Esophagus (tissue), 2 donors: ENCODE results near the gene TACC2. TPM values are rescaled to one million over a fixed set of nuclear protein-coding genes. Genes with fewer than 3 reads are reported as not detected.
A peak's percentile ranks its signal among the peaks of the same experiment; 100 is the strongest.

ENCODE experiments used
- H3K27ac ChIP-seq, 2 donors: one replicate each; pipeline ENCODE4 v1.5.1; 2013; ENCODE audit warnings: low read depth in 2 of 2, mild to moderate bottlenecking in 2 of 2, inconsistent platforms in 1 of 2, low read length in 1 of 2, moderate library complexity in 1 of 2
- H3K27me3 ChIP-seq, 2 donors: one replicate each; pipeline ENCODE4 v1.6.1; 2013; ENCODE audit warnings: low read length in 2 of 2, control low read depth in 1 of 2, mild to moderate bottlenecking in 1 of 2; ENCODE audit not compliant: insufficient read depth in 2 of 2, control insufficient read depth in 1 of 2
- H3K36me3 ChIP-seq, 2 donors: one replicate each; pipeline ENCODE4 v1.6.1; 2013; ENCODE audit warnings: low read length in 1 of 2; ENCODE audit not compliant: control insufficient read depth in 2 of 2, insufficient read depth in 2 of 2
- H3K4me1 ChIP-seq, 2 donors: one replicate each; pipeline ENCODE4 v1.6.1; 2013; ENCODE audit warnings: low read length in 1 of 2; ENCODE audit not compliant: control insufficient read depth in 2 of 2, insufficient read depth in 2 of 2
- H3K4me3 ChIP-seq, 2 donors: one replicate each; pipeline ENCODE4 v1.5.1; 2013; ENCODE audit warnings: low read length in 2 of 2, mild to moderate bottlenecking in 2 of 2, low read depth in 1 of 2, moderate library complexity in 1 of 2
- H3K9me3 ChIP-seq, 2 donors: one replicate each; pipeline ENCODE4 v1.6.1; 2013; ENCODE audit warnings: mild to moderate bottlenecking in 2 of 2, low read depth in 1 of 2, low read length in 1 of 2, moderate library complexity in 1 of 2; ENCODE audit not compliant: control insufficient read depth in 2 of 2, insufficient read depth in 1 of 2
- WGBS, 2 donors: extraction: QIAGEN DNeasy Blood & Tissue Kit; methylation state at CpG; one replicate each; pipeline ENCODE4 v1.1.7; 2013; 5-methylcytosine and 5-hydroxymethylcytosine counted together
- polyA plus RNA-seq, 2 donors: library from polyadenylated mRNA; stranded (reverse); fragments of 200-250 nt; gene quantifications; one replicate each; pipeline ENCODE4 v1.2.3, GENCODE V29; 2013
- donor health status: healthy with polysubstance abuse.
- donor health status: Bipolar disorder and iron deficiency.

The TACC2 gene
- polyA plus RNA-seq, 2 donors: 47.8 to 51.8 TPM

DNA sequence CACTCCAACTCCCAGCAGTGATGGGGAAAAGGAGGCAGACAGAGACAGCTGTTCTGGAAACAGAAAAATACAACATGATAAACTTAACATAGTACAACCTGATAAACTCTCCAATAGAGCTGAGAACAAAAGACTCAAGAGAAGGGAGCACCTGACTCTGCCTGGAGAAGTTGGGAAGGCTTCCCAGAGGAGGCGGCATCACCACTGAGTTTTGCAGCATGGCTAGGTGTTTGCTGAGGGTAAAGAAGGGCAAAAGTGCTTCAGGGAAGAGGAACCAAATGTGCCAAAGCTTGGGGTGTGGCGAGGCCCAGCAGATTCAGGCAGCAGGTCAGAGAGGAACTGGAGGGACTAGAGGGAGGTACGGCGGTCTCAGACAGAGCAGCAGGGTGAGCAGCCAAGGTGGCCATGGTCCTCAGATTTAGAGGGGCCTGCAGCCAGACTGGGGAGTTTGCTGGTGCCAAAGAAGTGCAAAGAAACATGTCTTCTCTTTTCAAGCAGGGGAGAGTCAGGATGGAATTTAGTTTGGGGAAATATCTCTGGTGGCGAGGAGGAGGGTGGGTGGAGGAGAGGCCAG lies 162.2 kb downstream of the TACC2 start:
- Histone ChIP-seq H3K27me3 (no peaks in the 10 kb centered on the region), H3K27ac (no peak overlapping the region), H3K9me3 (no peaks in the 10 kb centered on the region), H3K36me3 (peaks cover 0 to 6% of the 10 kb centered on the region in 2 donors), H3K4me3 (no peak overlapping the region), H3K4me1 (peaks cover 8 to 17% of the 10 kb centered on the region in 2 donors)
- 93% methylated on average over 5 of the region's 5 CpGs for WGBS, 2 donors

DNA sequence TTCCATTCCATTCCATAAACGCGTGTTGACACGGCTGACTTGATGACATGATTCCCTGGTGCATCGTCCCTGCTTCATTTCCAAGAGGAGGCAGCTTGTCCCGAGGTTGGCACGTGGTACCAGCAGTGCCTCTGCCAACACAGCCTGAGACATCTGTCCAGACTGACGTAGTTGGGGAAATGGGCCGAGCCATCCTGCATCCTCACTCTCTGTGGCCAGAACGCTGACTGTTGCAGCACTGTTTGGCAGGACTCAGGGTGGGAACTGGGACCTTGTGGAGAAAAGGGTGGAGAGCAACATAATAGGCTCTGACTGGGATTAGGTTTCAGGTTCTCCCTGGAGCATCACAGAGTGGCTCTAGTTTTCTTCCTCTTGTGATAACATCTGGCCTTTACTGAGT lies 163.6 kb downstream of the TACC2 start:
- Histone ChIP-seq H3K9me3 (no peaks in the 10 kb centered on the region), H3K27ac (peak overlapping the region in 1 of 2 donors; percentile 48), H3K36me3 (peaks cover 0 to 6% of the 10 kb centered on the region in 2 donors), H3K4me1 (peaks cover 8 to 17% of the 10 kb centered on the region in 2 donors), H3K27me3 (no peaks in the 10 kb centered on the region), H3K4me3 (no peak overlapping the region)
- 57 to 64% methylated on average over 9 of the region's 9 CpGs for WGBS, 2 donors

DNA sequence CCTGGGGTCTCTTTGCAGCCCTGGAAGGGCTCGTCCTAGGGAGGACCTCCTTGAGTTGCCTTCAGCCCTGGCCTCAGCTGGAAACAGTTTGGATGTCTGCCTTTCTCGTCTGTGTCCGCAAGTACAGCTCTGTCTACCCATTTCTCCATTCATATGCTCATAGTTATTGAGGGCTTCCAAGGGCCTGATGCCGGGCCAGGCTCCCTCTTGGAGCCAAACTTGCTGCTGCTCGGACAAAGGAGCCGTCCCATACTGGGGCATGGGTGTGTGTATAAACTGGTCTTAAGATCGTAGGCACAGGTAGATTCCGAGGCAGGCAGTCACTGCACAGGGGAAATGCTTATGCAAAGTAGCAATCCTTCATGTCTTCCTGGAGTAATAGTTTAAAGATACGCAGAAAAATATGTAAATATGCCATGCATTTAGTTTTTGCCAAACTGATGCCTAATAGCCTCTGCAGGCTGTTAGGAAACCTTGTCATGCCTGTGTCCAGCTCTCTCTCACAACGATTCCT lies 165.1 kb downstream of the TACC2 start:
- Histone ChIP-seq H3K36me3 (peaks cover 2 to 6% of the 10 kb centered on the region in 2 donors), H3K4me1 (peaks cover 6 to 17% of the 10 kb centered on the region in 2 donors), H3K27me3 (no peaks in the 10 kb centered on the region), H3K27ac (peak overlapping the region; percentile 31 to 50), H3K9me3 (no peaks in the 10 kb centered on the region), H3K4me3 (no peak overlapping the region)
- WGBS, 2 donors: 43 to 53% methylated on average over 10 of the region's 10 CpGs

DNA sequence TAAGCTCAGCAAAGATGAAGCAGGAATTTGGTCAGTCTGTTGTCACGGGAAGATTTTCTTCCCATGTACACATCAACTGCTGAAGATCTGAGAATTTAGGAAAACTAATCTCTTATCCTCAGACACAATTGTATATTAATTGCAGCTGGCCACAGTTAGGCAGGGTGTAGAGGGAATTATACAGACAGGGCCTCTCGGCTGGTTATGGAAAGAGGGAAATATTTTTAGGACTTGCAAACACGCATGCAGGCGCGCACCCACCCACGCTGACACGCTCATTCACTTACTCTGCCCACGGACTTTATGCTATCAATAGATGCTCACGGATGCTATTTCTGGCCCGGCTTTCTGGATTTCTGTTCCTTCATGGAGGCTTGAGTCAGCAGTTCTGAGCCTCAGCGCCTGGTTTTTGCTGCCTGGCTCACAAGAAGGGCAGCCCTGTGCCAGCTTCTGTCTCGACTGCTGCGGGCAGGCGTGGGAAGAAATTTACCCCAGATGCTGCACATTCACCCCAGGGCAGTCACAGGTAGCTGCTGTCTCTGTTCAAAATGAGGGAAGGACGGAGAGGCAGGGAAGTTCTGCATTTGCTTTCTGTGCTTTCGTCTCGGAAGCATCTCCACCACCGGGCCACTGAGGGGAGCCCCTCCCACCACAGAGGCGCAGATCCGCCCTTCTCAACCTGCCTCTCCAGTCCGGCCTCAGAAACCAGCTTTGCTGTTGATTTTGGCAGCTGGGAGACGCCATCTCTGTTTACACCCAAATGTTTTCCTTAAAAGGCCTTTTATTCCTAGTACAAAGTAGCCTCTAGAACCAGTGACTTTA lies 165.8 kb downstream of the TACC2 start:
- Histone ChIP-seq H3K27me3 (no peaks in the 10 kb centered on the region), H3K4me1 (peaks cover 6 to 15% of the 10 kb centered on the region in 2 donors), H3K36me3 (peaks cover 2 to 6% of the 10 kb centered on the region in 2 donors), H3K4me3 (no peak overlapping the region), H3K27ac (peak overlapping the region; percentile 31 to 77), H3K9me3 (no peaks in the 10 kb centered on the region)
- WGBS, 2 donors: 25 to 33% methylated on average over 22 of the region's 22 CpGs

DNA sequence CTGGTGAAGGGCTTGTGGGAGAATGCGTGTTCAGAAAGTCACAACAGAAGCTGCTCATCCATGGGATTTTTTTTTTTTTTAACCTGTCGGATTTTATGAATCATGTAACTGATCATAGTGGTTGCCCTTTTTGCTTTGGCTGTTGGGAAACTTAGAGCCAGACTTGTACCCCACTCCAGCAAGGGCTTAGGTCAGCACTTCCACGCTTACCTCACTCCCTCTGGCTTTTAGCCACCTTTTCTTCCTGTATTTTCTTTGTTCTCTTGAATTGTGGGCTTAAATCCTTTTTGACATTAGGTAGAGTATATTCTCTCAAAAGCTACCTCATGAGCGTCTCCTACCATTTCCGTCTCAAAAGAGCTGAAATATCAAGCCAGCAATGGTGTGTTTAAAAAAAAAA lies 168.5 kb downstream of the TACC2 start:
- Histone ChIP-seq H3K4me3 (no peak overlapping the region), H3K4me1 (peaks cover 2 to 6% of the 10 kb centered on the region in 2 donors), H3K27ac (no peak overlapping the region), H3K9me3 (no peaks in the 10 kb centered on the region), H3K36me3 (peaks cover 2 to 7% of the 10 kb centered on the region in 2 donors), H3K27me3 (no peaks in the 10 kb centered on the region)
- WGBS, 2 donors: 85 to 88% methylated on average over 5 of the region's 5 CpGs

DNA sequence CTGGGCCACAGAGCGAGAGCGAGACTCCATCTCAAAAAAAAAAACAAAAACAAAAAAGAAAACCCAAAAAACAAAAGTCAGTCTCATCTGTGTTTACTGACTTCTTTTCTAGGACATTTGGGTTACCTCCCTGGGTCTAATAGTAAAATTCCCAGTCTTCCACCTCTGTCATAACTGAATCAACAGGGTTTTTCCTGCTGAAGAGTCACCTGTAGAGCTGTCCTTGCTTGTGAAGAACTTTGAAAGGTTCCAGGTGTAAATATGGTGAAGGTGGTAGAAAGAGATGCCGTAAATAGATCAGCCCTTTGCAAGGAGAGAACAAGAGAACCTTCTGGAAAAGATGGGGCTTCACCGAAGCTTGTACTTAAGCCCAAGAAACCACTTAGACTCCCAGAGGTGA lies 169.4 kb downstream of the TACC2 start:
- H3K9me3 ChIP-seq: no peaks in the 10 kb centered on the region
- 97 to 100% methylated on average over 4 of the region's 4 CpGs for WGBS, 2 donors
- H3K4me3 ChIP-seq: no peak overlapping the region
- no peak overlapping the region for H3K27ac ChIP-seq
- peaks cover 2 to 5% of the 10 kb centered on the region in 2 donors for H3K36me3 ChIP-seq
- peaks cover 6 to 12% of the 10 kb centered on the region in 2 donors for H3K4me1 ChIP-seq
- H3K27me3 ChIP-seq: no peaks in the 10 kb centered on the region

DNA sequence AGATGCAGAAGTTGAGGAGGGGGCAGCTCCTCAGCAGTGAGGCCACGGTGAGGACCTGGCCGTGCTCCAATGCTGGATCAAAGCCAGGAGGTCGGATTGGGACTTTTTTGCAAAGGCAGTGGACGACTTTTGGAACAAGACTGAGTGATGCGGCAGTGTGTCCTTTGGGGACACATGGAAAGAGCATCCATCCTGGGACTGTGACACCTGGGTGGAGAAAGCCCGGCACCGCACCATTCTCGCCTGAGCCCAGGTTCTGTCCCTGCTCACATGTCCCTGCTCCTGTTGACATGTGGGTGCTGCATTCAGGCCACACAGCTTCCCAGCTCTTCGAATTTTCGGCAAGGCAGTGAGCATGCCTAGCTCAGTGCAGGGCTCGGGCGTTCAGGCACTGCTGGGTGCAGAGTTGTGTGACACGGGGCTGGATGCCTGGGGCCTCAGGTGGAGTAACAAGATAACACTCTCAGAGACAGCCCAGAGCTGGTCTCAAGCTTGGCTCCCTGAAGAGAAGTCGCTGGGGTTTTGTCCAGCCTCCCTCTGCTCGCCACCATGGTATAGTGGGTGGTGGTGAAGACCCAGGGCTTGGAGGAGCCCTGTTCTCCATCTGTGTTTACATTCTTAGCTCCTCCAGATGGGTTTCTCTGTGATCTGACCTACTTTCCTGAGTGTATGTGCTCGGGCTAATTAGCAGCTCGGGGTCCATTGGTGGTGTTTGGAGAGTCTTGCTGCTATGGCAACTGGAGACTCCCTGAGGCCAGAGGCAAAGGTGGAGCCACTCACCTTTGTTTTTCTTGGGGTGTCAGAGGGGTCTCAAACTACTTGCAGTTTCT lies 170.4 kb downstream of the TACC2 start:
- H3K9me3 ChIP-seq: no peaks in the 10 kb centered on the region
- peaks cover 11 to 12% of the 10 kb centered on the region in 2 donors for H3K4me1 ChIP-seq
- H3K4me3 ChIP-seq: no peak overlapping the region
- 66 to 68% methylated on average over 17 of the region's 17 CpGs for WGBS, 2 donors
- peaks cover 2 to 3% of the 10 kb centered on the region in 2 donors for H3K36me3 ChIP-seq
- no peaks in the 10 kb centered on the region for H3K27me3 ChIP-seq
- H3K27ac ChIP-seq: no peak overlapping the region

DNA sequence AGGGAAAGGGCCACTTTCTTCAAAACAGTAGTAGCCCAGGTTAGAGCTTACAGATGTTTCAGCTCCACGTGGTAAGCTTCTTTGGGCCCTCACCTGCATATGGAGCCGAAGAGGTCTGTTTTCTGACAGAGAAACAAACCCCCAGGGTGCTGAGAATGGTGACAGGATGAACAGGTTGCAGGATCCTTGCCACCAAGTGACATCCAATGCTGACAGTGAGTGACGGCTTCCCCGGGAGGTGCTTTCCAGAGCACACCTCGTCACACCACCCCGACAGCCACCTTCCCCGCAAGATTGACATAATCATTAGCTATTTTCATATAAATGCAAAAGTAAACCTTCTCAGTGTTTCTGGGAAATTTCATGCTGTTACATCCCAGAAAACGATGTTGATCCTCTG lies 172.8 kb downstream of the TACC2 start:
- Histone ChIP-seq H3K27ac (no peak overlapping the region), H3K4me3 (no peak overlapping the region), H3K9me3 (no peaks in the 10 kb centered on the region), H3K36me3 (peaks cover 2 to 3% of the 10 kb centered on the region in 2 donors), H3K4me1 (peaks cover 9 to 11% of the 10 kb centered on the region in 2 donors), H3K27me3 (no peaks in the 10 kb centered on the region)
- WGBS, 2 donors: 88% methylated on average over 8 of the region's 8 CpGs

DNA sequence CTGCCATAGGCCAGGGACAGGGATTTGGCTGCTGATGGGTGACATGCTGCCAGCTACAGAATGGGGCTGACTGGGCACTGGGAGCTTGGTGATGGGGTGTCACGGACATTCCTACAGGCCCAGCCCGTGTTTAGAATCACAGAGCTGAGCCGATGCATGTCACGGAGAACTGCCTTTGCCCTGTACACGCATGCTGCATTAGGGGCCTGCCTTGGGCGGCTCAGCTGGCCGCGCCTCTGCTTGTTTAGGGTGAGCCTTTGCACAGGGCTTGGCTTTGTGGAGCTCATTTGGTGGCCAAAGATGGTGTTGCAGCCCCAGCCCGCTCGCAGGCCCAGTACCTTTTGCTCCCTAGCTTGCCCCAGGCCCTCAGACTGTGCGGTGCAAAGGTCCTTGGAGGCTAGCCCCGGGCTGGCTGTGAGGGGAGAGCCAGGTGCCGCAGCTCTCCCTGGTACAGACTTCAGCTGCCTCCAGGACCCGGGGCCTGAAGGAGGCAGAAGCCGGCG lies 173.8 kb downstream of the TACC2 start:
- Histone ChIP-seq H3K36me3 (peaks cover 2 to 3% of the 10 kb centered on the region in 2 donors), H3K4me3 (peak overlapping the region in 1 of 2 donors; percentile 33), H3K27me3 (no peaks in the 10 kb centered on the region), H3K4me1 (peaks cover 9 to 11% of the 10 kb centered on the region in 2 donors), H3K9me3 (no peaks in the 10 kb centered on the region), H3K27ac (peak overlapping the region in 1 of 2 donors; percentile 24)
- WGBS, 2 donors: 30 to 40% methylated on average over 16 of the region's 16 CpGs
